Measurements from ENCODE around the gene ALDH9A1. TPM values are rescaled to one million over a fixed set of nuclear protein-coding genes. Genes with fewer than 3 reads are reported as not detected.

The ALDH9A1 gene
- 61.8 and 74.7 TPM in 2 replicates for total RNA-seq

DNA sequence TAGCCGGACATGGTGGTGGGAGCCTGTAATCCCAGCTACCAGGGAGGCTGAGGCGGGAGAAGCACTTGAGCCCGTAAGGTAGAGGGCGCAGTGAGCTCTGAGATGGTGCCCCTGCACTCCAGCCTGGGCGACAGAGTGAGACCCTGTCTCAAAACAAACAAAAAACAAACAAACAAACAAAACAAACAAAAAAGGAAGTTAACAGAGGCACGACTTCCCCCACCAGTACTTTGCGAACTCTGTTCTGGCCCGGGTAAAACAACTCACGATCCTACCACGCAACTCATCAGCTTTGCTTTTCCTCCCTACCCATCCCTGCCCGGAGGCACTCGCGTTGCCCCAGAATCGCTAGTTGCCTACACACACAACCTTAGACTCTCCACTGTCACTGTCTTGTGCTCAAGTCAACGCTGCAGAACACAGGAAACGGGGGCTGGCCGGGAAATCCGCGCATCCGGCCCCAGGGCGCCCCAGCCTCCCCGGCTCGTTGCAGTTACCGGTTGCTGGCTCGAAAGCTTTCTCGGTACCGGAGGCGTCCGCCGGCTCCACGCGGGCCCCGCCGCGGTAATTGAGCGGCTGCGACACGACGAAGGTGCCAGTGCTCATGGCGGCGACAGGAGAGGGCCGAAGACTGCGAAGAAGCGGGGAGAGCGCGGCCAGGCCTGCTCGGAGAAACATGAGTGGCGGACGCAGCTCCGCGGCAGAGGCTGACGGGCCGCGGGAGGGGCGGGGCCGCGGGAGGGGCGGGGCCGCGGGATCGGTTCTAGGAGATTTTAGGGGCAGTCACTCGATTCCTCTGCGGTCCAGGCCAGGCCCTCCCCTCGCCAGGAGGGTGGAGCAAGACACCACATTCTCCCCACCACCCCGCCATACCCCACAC lies at the start of gene ALDH9A1:
TSS of gene ALDH9A1 (minus strand) at position 682 of the 880 bp plus-strand sequence. CDS start at position 678, 4 bp downstream.

DNA sequence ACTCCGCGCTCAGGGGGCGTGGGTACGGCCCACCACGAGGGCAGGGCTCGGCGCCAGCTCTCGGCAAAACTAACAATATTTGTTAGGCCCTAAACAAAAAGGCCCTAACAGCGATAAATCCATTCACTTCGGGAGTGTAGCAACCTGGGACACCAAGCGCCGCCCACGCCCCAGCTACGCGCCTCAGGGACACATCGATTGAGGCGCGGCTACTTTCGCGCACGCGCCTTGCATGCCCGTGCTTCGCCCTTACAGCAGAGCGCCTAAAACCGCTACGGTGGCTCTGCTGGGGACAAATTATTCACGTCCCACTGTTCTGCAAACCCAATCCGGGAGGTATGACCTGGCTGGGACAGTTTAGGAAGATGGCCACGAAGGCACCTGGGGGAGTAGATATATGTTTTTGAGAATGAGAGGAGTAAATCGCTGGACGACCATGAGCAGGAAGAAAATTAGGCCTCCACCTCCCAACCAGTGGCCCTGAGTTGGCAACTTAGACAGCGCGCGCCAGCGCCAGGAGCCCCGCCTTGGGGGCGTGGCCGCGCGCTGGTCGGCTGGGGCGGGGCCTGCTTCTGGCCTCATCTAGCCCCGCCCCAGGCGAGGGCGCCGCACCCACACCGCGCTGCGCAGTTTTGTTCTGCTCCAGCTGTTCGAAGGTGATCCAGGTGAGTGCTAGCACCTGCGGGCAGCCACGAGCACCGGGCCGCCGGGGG lies 67.6 kb downstream of the ALDH9A1 start, which contains the start of gene MGST3:
TSS of gene MGST3 (plus strand) at position 606 of the 713 bp plus-strand sequence. CDS start 18,614 bp downstream, outside the sequence.

Other genes starting within 250 kb of the ALDH9A1 start
- gene LRRC52, start 154.6 kb downstream of the ALDH9A1 start, total RNA-seq = not detected in 2 replicates
- 102 and 146 TPM in 2 replicates for gene MGST3, start 67.3 kb downstream of the ALDH9A1 start, total RNA-seq
- 89.3 and 104 TPM in 2 replicates for gene TMCO1, start 70.3 kb upstream of the ALDH9A1 start, total RNA-seq
- 91.8 and 120 TPM in 2 replicates for gene UCK2, start 129.1 kb upstream of the ALDH9A1 start, total RNA-seq